Effector memory CD4-positive, alpha-beta T cell (primary cell): ENCODE results near the gene GOLPH3.

Experiments
- DNase-seq, 3 donors: peaks; one replicate each; pipeline ENCODE4 v3.0.0-alpha.2; 2020
- H3K27ac ChIP-seq: 2 replicates; pipeline ENCODE4 v1.7.0; 2013; ENCODE audit warnings: mild to moderate bottlenecking, low read length, moderate library complexity; ENCODE audit not compliant: insufficient read depth, poor library complexity, severe bottlenecking
- H3K27me3 ChIP-seq: replicated peaks from 2 replicates; pipeline ENCODE4 v1.7.0; 2013; ENCODE audit warnings: mild to moderate bottlenecking, low read length; ENCODE audit not compliant: insufficient read depth, control insufficient read depth, poor library complexity, severe bottlenecking
- H3K36me3 ChIP-seq: 2 replicates; pipeline ENCODE4 v1.7.0; 2013; ENCODE audit warnings: mild to moderate bottlenecking, low read length, moderate library complexity; ENCODE audit not compliant: control insufficient read depth, insufficient read depth
- H3K4me1 ChIP-seq: 2 replicates; pipeline ENCODE4 v1.7.0; 2013; ENCODE audit warnings: low read length, mild to moderate bottlenecking; ENCODE audit not compliant: control insufficient read depth, insufficient read depth, poor library complexity, severe bottlenecking
- H3K4me3 ChIP-seq: 2 replicates; pipeline ENCODE4 v1.7.0; 2013; ENCODE audit warnings: low read length, low read depth, mild to moderate bottlenecking; ENCODE audit not compliant: insufficient read depth, poor library complexity, severe bottlenecking
- H3K9me3 ChIP-seq: 2 replicates; pipeline ENCODE4 v1.7.0; 2013; ENCODE audit warnings: mild to moderate bottlenecking, low read length, moderate library complexity; ENCODE audit not compliant: control insufficient read depth

The GOLPH3 gene

GRCh38 chr5:32202394-32202793 is 28.3 kb upstream of the GOLPH3 start:
- Histone ChIP-seq H3K4me1 (no peaks in the 10 kb centered on the region), H3K27me3 (no peaks in the 10 kb centered on the region), H3K9me3 (no peaks in the 10 kb centered on the region), H3K27ac (no peak overlapping the region), H3K36me3 (no peaks in the 10 kb centered on the region), H3K4me3 (no peak overlapping the region)
- DNase-seq: no peak

- no peaks in the 10 kb centered on the region for H3K4me1 ChIP-seq
- H3K27ac ChIP-seq: no peak overlapping the region
- H3K4me3 ChIP-seq: no peak overlapping the region
- no peaks in the 10 kb centered on the region for H3K9me3 ChIP-seq
- DNase-seq: no peak
- H3K27me3 ChIP-seq: no peaks in the 10 kb centered on the region
- H3K36me3 ChIP-seq: no peaks in the 10 kb centered on the region
Observed at GRCh38 chr5:32201122-32201753, 27.1 kb upstream of the GOLPH3 start.

DNA sequence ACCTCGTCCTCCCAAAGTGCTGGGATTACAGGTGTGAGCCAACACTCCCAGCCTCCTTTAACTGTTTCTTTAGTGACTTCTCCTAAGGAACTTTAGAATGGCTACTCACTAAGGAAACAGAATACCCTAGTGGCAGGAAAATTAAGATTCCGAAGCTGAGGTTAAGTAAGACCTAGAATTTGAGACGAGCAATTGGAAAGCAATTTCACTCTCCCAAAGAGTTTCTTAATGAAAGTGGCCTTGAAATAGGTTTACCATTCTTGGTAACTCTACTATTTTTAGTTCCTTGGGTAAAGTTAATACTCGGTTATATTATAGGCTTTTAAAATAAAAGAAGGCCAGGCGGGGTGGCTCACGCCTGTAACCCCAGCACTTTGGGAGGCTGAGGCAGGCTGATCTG is 22.9 kb upstream of the GOLPH3 start:
- H3K4me1 ChIP-seq: no peaks in the 10 kb centered on the region
- H3K27me3 ChIP-seq: no peaks in the 10 kb centered on the region
- H3K4me3 ChIP-seq: no peak overlapping the region
- DNase-seq: no peak
- H3K36me3 ChIP-seq: no peaks in the 10 kb centered on the region
- no peak overlapping the region for H3K27ac ChIP-seq
- H3K9me3 ChIP-seq: no peaks in the 10 kb centered on the region

DNA sequence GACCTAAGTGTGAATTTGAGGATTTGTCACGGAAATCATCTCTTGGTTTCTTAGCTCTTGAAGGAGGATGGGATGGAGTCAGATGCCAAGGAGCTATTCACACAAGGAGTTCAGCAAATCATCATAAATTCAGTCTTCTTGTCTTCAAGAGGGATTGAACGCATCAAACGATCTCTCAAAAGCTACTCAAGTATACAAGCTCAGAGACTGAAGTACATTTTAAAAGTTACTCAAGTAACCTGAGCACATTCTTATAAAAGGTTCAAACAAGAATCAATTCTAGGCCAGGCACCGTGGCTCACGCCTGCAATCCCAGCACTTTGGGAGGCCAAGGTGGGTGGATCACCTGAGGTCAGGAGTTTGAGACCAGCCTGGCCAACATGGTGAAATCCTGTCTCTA is 21.1 kb upstream of the GOLPH3 start:
- Histone ChIP-seq H3K9me3 (no peaks in the 10 kb centered on the region), H3K4me1 (no peaks in the 10 kb centered on the region), H3K36me3 (no peaks in the 10 kb centered on the region), H3K4me3 (no peak overlapping the region), H3K27ac (no peak overlapping the region), H3K27me3 (no peaks in the 10 kb centered on the region)
- DNase-seq: no peak

DNA sequence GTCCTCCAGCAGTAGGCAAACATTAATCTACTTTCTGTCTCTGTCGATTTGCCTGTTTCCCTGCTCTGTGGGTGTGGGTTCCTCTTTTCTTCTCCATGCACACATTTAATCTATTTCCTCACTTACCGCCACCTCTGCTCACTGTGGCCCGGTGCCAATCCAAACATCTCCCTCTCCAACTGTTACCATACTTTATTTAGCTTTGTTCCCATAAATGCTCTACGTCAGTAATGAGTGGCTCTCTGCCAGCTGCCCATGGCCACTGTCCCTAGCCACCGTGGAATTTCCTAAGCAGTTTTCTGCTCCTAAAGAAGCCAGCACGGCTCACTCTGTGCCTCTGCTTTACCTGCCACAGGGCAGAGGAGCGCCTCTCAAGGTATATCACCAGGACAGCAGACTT is 19.5 kb upstream of the GOLPH3 start:
- no peak for DNase-seq
- Histone ChIP-seq H3K36me3 (no peaks in the 10 kb centered on the region), H3K4me3 (no peak overlapping the region)

GRCh38 chr5:32190095-32190494 is 16.0 kb upstream of the GOLPH3 start:
- DNase-seq: no peak
- Histone ChIP-seq H3K4me1 (no peaks in the 10 kb centered on the region), H3K27me3 (no peaks in the 10 kb centered on the region), H3K9me3 (no peaks in the 10 kb centered on the region), H3K36me3 (no peaks in the 10 kb centered on the region), H3K27ac (no peak overlapping the region), H3K4me3 (no peak overlapping the region)

More for the DNA sequence above, 19.5 kb upstream of the GOLPH3 start:
- no peaks in the 10 kb centered on the region for H3K4me1 ChIP-seq
- H3K9me3 ChIP-seq: no peaks in the 10 kb centered on the region
- no peak overlapping the region for H3K27ac ChIP-seq
- no peaks in the 10 kb centered on the region for H3K27me3 ChIP-seq

DNA sequence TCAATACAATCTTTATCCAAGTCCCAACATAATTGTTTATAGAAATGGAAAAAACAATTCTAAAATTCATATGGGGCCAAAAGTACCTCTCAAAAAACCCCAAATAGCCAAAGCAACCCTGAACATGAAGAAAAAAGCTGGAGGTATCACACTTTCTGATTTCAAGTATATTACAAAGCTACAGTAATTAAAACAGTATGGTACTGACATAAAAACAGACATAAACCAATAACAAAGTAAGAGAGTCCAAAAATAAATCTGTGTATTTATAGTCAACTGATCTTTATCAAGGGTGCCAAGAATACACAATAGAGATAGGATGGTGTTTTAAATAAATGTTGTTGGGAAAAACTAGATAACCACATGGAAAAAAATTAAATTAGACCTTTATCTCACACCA is 13.6 kb upstream of the GOLPH3 start:
- Histone ChIP-seq H3K9me3 (no peaks in the 10 kb centered on the region), H3K4me1 (no peaks in the 10 kb centered on the region), H3K27ac (no peak overlapping the region), H3K27me3 (no peaks in the 10 kb centered on the region), H3K4me3 (no peak overlapping the region), H3K36me3 (no peaks in the 10 kb centered on the region)
- no peak for DNase-seq

DNA sequence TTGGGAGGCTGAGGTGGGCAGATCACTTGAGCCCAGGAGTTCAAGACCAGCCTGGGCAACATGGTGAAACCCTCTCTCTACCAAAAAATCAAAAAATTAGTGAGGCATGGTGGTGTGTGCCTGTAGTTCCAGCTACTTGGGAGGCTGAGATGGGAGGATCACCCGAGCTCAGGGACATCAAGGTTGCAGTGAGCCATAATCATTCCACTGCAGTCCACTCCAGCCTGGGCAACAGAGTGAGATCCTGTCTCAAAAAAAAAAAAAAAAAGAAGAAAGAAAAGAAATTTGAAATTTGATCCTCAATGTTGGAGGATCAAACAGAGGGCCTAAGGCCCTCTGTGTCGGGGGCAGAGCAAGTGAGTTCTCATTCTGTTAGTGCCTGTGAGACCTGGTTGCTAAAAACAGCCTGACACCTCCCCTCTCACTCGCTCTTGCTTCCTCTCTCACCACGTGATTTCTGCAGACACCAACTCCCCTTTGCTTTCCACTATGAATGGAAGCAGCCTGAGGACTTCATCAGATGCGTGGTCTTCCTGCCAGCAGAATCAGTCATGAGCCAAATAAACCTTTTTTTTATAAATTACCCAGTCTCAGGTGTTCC is 8.4 kb upstream of the GOLPH3 start:
- H3K4me3 ChIP-seq: no peak overlapping the region
- no peaks in the 10 kb centered on the region for H3K4me1 ChIP-seq
- no peaks in the 10 kb centered on the region for H3K36me3 ChIP-seq
- H3K27me3 ChIP-seq: no peaks in the 10 kb centered on the region
- no peaks in the 10 kb centered on the region for H3K9me3 ChIP-seq
- H3K27ac ChIP-seq: no peak overlapping the region
- DNase-seq: no peak

DNA sequence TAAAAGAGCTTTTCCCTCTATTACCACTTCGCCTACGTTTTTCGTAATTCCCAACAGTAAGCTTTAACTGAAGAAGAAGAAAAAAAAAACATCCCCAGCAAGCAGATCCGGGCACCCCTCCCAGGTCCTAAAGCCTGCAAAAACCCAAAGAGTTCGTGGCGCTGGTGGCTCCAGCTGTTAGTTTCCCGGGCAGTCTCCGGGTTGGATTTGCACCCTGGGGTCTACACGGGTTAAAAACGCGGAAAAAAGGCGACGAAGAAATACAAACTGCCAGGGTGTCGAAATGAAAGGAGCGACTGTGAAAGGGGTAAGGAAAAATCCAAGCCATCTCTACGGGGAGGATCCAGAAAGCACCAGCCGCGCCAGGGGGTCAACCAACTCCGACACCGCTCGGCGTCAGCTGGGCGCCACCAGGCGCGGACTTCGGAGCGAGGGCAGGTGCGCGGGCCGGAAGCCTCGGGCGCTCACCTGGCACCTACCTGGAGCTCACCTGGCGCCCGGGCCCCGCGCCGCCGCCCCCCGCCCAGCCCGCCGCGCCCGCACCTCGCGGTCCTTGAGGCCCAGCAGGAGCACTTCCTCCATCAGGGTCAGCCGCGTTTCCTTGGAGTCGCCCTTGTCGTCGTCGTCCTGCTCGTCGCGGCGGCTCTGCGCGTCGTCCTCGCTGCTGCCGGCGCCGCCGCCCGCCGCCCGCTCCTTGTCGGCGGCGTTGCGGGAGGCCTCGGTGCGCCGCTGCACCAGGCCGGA is 680 bp downstream of the GOLPH3 start:
- H3K27ac ChIP-seq: peak overlapping the region; percentile 97
- H3K4me3 ChIP-seq: peak overlapping the region; percentile 83
- peak; percentile 10 to 32 (median 16) for DNase-seq

GRCh38 chr5:32172923-32173266 is 1.2 kb downstream of the GOLPH3 start:
- H3K36me3 ChIP-seq: peaks cover 6% of the 10 kb centered on the region
- DNase-seq: no peak
- peak overlapping the region; percentile 97 for H3K27ac ChIP-seq
- H3K4me1 ChIP-seq: peaks cover 8% of the 10 kb centered on the region
- no peaks in the 10 kb centered on the region for H3K9me3 ChIP-seq
- H3K4me3 ChIP-seq: peak overlapping the region; percentile 83
- no peaks in the 10 kb centered on the region for H3K27me3 ChIP-seq

More for the DNA sequence above, 680 bp downstream of the GOLPH3 start:
- Histone ChIP-seq H3K9me3 (no peaks in the 10 kb centered on the region), H3K36me3 (peaks cover 6% of the 10 kb centered on the region), H3K27me3 (no peaks in the 10 kb centered on the region), H3K4me1 (peaks cover 8% of the 10 kb centered on the region)
